Measurements from ENCODE around the gene FITM1. TPM values are rescaled to one million over a fixed set of nuclear protein-coding genes. Genes with fewer than 3 reads are reported as not detected.

FITM1 gene
- polyA plus RNA-seq, 2 of the 4 experiments (the other 2 are of a cell fraction), result 0.06 TPM; not detected in 1

- 87% methylated on average over 9 of the region's 26 CpGs for WGBS (ENCODE audit: missing lambda C conversion rate)
- H3K4me2 ChIP-seq, result peak overlapping the region; percentile 82
- ChIA-PET CTCF (interaction anchor here (0.7 to 8.4 kb wide), 12 partner anchors 11 to 79 kb away, joined by 3 to 106 read pairs (median 6); partner anchors contain the start of genes CARMIL3, DCAF11, IRF9 and NRL), POLR2A (interaction anchor here (0.6 to 2.2 kb wide), 5 partner anchors 8 to 45 kb away, joined by 3 to 13 read pairs (median 4); partner anchors contain the start of genes DCAF11, NRL and PCK2)
- H3K9me3 ChIP-seq, result no peaks in the 10 kb centered on the region
- DNase-seq (ENCODE audit: low read depth in 1 of 2, low spot score in 1 of 2) (no peak), ATAC-seq (no peak), FAIRE-seq (no peak)
- TF ChIP-seq MAZ (IDR thresholded peaks at IDR 0.05; ENCODE audit: borderline replicate concordance, low read depth, low read length), result no peak
- TF ChIP-seq PBX3 (IDR thresholded peaks at IDR 0.05), result no peak
- peaks cover 15% of the 10 kb centered on the region for H3K4me1 ChIP-seq
- peak overlapping the region; percentile 79 for H3K4me3 ChIP-seq
- peak overlapping the region; percentile 92 to 93 for H3K27ac ChIP-seq
These were observed 48.7 kb upstream of the FITM1 start for GRCh38 chr14:24081739-24082211.

- H3K27ac ChIP-seq, result peak overlapping the region in 1 of 2 experiments; percentile 92; a peak in 1 of 6 replicates
- H3K4me3 ChIP-seq, result no peak overlapping the region
- POLR2A ChIA-PET, result interaction anchor here (1.3 kb wide), 1 partner anchor 11 kb away, joined by 4 read pairs; the partner anchor contains the start of gene PCK2
- peaks cover 15% of the 10 kb centered on the region for H3K4me1 ChIP-seq
- no peak overlapping the region for H3K4me2 ChIP-seq
- TF ChIP-seq USF2 (IDR thresholded peaks at IDR 0.05) (no peak), MAX (IDR thresholded peaks at IDR 0.05) (no peak), GATA3 (IDR thresholded peaks at IDR 0.05; ENCODE audit: borderline replicate concordance) (no peak), RFX5 (IDR thresholded peaks at IDR 0.05) (no peak), BHLHE40 (IDR thresholded peaks at IDR 0.05; ENCODE audit: low read depth, low read length) (no peak), CBX8 (IDR thresholded peaks at IDR 0.05) (no peak), REST (IDR thresholded peaks at IDR 0.05) (no peak), POLR2AphosphoS2 (conservative IDR thresholded peaks at IDR 0.05; ENCODE audit: low read length) (no peak), RARB (CRISPR knock-in tag; IDR thresholded peaks at IDR 0.05) (no peak), HOXB5 (CRISPR knock-in tag; IDR thresholded peaks at IDR 0.05) (no peak), EHMT2 (IDR thresholded peaks at IDR 0.05; ENCODE audit: low read depth) (no peak), CHD2 (IDR thresholded peaks at IDR 0.05; ENCODE audit: low read length, partially characterized antibody) (no peak), JUN (IDR thresholded peaks at IDR 0.05) (no peak)
- H3K9me3 ChIP-seq, result no peaks in the 10 kb centered on the region
- CTCF ChIA-PET, result interaction anchor here (0.7 to 8.4 kb wide), 5 partner anchors 10 to 28 kb away, joined by 3 to 106 read pairs (median 5); partner anchors contain the start of gene PCK2
- no peak for DNase-seq (ENCODE audit: low read depth in 1 of 2, low spot score in 1 of 2)
- WGBS (ENCODE audit: missing lambda C conversion rate), result 87% methylated on average over 3 of the region's 5 CpGs
- no peak for FAIRE-seq
- ATAC-seq, result no peak
These were observed 47.9 kb upstream of the FITM1 start for GRCh38 chr14:24082411-24083080.

- no peak overlapping the region for H3K27ac ChIP-seq
- TF ChIP-seq CTCF (IDR thresholded peaks at IDR 0.05), result no peak
- no peak for TF ChIP-seq MAFK (IDR thresholded peaks at IDR 0.05; ENCODE audit: partially characterized antibody)
- TF ChIP-seq NR3C1 (IDR thresholded peaks at IDR 0.05), result no peak
- no peak for TF ChIP-seq RCOR1 (IDR thresholded peaks at IDR 0.05; ENCODE audit: low read depth, low read length)
- no peak for TF ChIP-seq RNF2 (IDR thresholded peaks at IDR 0.05; ENCODE audit: borderline replicate concordance, low read depth)
- TF ChIP-seq EHF (CRISPR knock-in tag; IDR thresholded peaks at IDR 0.05), result no peak
- no peak for TF ChIP-seq JUNB (IDR thresholded peaks at IDR 0.05)
- no peak for TF ChIP-seq HES2 (IDR thresholded peaks at IDR 0.05)
- TF ChIP-seq KDM5A (IDR thresholded peaks at IDR 0.05), result no peak
- no peak for TF ChIP-seq CBX8 (IDR thresholded peaks at IDR 0.05)
- TF ChIP-seq ESRRA (IDR thresholded peaks at IDR 0.05; ENCODE audit: borderline replicate concordance, low read length), result no peak
- TF ChIP-seq FOXS1 (CRISPR knock-in tag; IDR thresholded peaks at IDR 0.05), result no peak
- TF ChIP-seq RFX5 (IDR thresholded peaks at IDR 0.05), result no peak
- no peak for TF ChIP-seq KDM1A (IDR thresholded peaks at IDR 0.05; ENCODE audit: low read depth)
- FAIRE-seq (no peak), ATAC-seq (no peak), DNase-seq (ENCODE audit: low read depth in 1 of 2, low spot score in 1 of 2) (no peak)
- WGBS (ENCODE audit: missing lambda C conversion rate), result 67% methylated on average over 3 of the region's 3 CpGs
- H3K4me2 ChIP-seq, result no peak overlapping the region
- ChIA-PET CTCF (interaction anchor here (0.7 to 8.4 kb wide), 4 partner anchors 15 to 27 kb away, joined by 3 to 106 read pairs (median 4); no protein-coding TSS in a partner anchor), POLR2A (no interaction called here)
- no peaks in the 10 kb centered on the region for H3K9me3 ChIP-seq
- H3K4me1 ChIP-seq, result peaks cover 15% of the 10 kb centered on the region
- H3K4me3 ChIP-seq, result no peak overlapping the region
These were observed 47.0 kb upstream of the FITM1 start for GRCh38 chr14:24083462-24083861.

All from A549 (cell line).